Raji (cell line): ENCODE data around the gene IL1R2.

Experiments
- POLR2A ChIP-seq: IDR thresholded peaks from 2 replicates; pipeline ENCODE4 v1.6.1; 2011; ENCODE audit warnings: low read depth, low read length, control low read depth; ENCODE audit not compliant: insufficient read depth

The IL1R2 gene

GRCh38 chr2:102033031-102033749 is 41.4 kb downstream of the IL1R2 start:
- TF ChIP-seq POLR2A, result no peak

GRCh38 chr2:102033750-102034682 is 42.3 kb downstream of the IL1R2 start:
- no peak for TF ChIP-seq POLR2A

- TF ChIP-seq POLR2A, result no peak
Observed at GRCh38 chr2:102034683-102035548, 43.2 kb downstream of the IL1R2 start.

GRCh38 chr2:102037681-102038080 is 45.9 kb downstream of the IL1R2 start:
- TF ChIP-seq POLR2A, result no peak

- no peak for TF ChIP-seq POLR2A
Observed at GRCh38 chr2:102040229-102040628, 48.5 kb downstream of the IL1R2 start.

- TF ChIP-seq POLR2A, result no peak
Observed at GRCh38 chr2:102041351-102041750, 49.6 kb downstream of the IL1R2 start.

- no peak for TF ChIP-seq POLR2A
Observed at GRCh38 chr2:102042196-102043081, 50.7 kb downstream of the IL1R2 start.

- no peak for TF ChIP-seq POLR2A
Observed at GRCh38 chr2:102043560-102043959, 51.8 kb downstream of the IL1R2 start.

- no peak for TF ChIP-seq POLR2A
Observed at GRCh38 chr2:102044235-102044896, 52.6 kb downstream of the IL1R2 start.

GRCh38 chr2:102044967-102045489 is 53.3 kb downstream of the IL1R2 start:
- TF ChIP-seq POLR2A, result no peak

GRCh38 chr2:102045697-102046096 is 53.9 kb downstream of the IL1R2 start:
- TF ChIP-seq POLR2A, result no peak

GRCh38 chr2:102046135-102046986 is 54.6 kb downstream of the IL1R2 start:
- no peak for TF ChIP-seq POLR2A
